CD14-positive monocyte (primary cell): ENCODE results near the gene SNX32. TPM values are rescaled to one million over a fixed set of nuclear protein-coding genes. Genes with fewer than 3 reads are reported as not detected.
A peak's percentile ranks its signal among the peaks of the same experiment; 100 is the strongest.

ENCODE experiments used
- DNase-seq, 3 donors: peaks; one replicate each; pipeline ENCODE4 v3.0.0-alpha.2; 2011 to 2022
- H2AFZ ChIP-seq: 2 replicates; pipeline ENCODE4 v1.6.0; 2012; ENCODE audit warnings: mild to moderate bottlenecking, low read depth, low read length, inconsistent platforms; ENCODE audit not compliant: insufficient read depth, poor library complexity, severe bottlenecking
- H3K27ac ChIP-seq, 2 donors: 1 replicate in 1 of 2; 2 replicates in 1 of 2; pipeline ENCODE4 v1.5.1; 2012 to 2013; ENCODE audit warnings: low read length in 2 of 2, control low read depth in 1 of 2, inconsistent platforms in 1 of 2, low read depth in 1 of 2, mild to moderate bottlenecking in 1 of 2
- H3K27me3 ChIP-seq, 2 donors: one replicate each; pipeline versions ENCODE4 v1.6.0 to v1.6.1; 2011 to 2013; ENCODE audit warnings: low read length in 2 of 2; ENCODE audit not compliant: control insufficient read depth in 2 of 2, insufficient read depth in 2 of 2
- H3K36me3 ChIP-seq, 2 donors: replicated peaks in 1 of 2; 1 replicate in 1 of 2; 2 replicates in 1 of 2; pipeline versions ENCODE4 v1.5.1 to v1.6.1; 2012 to 2013; ENCODE audit warnings: low read length in 2 of 2, control low read depth in 1 of 2, inconsistent platforms in 1 of 2, mild to moderate bottlenecking in 1 of 2; ENCODE audit not compliant: insufficient read depth in 2 of 2, control insufficient read depth in 1 of 2
- H3K4me1 ChIP-seq, 2 donors: 1 replicate in 1 of 2; 2 replicates in 1 of 2; pipeline versions ENCODE4 v1.5.1 to v1.6.1; 2012 to 2013; ENCODE audit warnings: low read length in 2 of 2, control low read depth in 1 of 2, inconsistent platforms in 1 of 2, mild to moderate bottlenecking in 1 of 2, moderate library complexity in 1 of 2; ENCODE audit not compliant: insufficient read depth in 2 of 2, control insufficient read depth in 1 of 2
- H3K4me2 ChIP-seq: replicated peaks from 2 replicates; pipeline ENCODE3; 2012; ENCODE audit warnings: low read length, moderate library complexity, mild to moderate bottlenecking; ENCODE audit not compliant: poor library complexity, severe bottlenecking; ENCODE audit errors: extremely low read depth
- H3K4me3 ChIP-seq, 3 experiments: fragments of 200-600 bp in 1 of 3; sonication (generic) in 1 of 3; replicated peaks in 1 of 3; 1 replicate in 2 of 3; 2 replicates in 1 of 3; pipeline ENCODE4 v1.5.1; 2011 to 2013; ENCODE audit warnings: low read length in 3 of 3, mild to moderate bottlenecking in 3 of 3, control low read depth in 2 of 3, low read depth in 2 of 3, inconsistent platforms in 1 of 3, moderate library complexity in 1 of 3
- H3K79me2 ChIP-seq: 2 replicates; pipeline ENCODE4 v1.6.0; 2012; ENCODE audit warnings: mild to moderate bottlenecking, control low read depth, inconsistent platforms, low read length, moderate library complexity; ENCODE audit not compliant: insufficient read depth
- H3K9ac ChIP-seq: 2 replicates; pipeline ENCODE4 v1.6.0; 2017; ENCODE audit warnings: low read length, mild to moderate bottlenecking; ENCODE audit not compliant: insufficient read depth, poor library complexity, severe bottlenecking
- H3K9me3 ChIP-seq, 2 donors: replicated peaks in 1 of 2; 1 replicate in 1 of 2; 2 replicates in 1 of 2; pipeline versions ENCODE4 v1.5.1 to v1.6.1; 2012 to 2013; ENCODE audit warnings: low read length in 2 of 2, control low read depth in 1 of 2; ENCODE audit not compliant: control insufficient read depth in 1 of 2, insufficient read depth in 1 of 2
- H4K20me1 ChIP-seq: 2 replicates; pipeline ENCODE4 v1.6.0; 2012; ENCODE audit warnings: mild to moderate bottlenecking, low read length, control low read depth, moderate library complexity; ENCODE audit not compliant: insufficient read depth
- H3K27ac Mint-ChIP-seq, 7 donors: one replicate each; pipeline ENCODE4 v1.8.0; 2020; ENCODE audit warnings: mild to moderate bottlenecking in 7 of 7, mixed read lengths in 7 of 7, moderate library complexity in 6 of 7, inconsistent platforms in 2 of 7
- H3K27me3 Mint-ChIP-seq, 3 donors: one replicate each; pipeline ENCODE4 v1.8.0; 2021 to 2022; ENCODE audit warnings: low read depth in 3 of 3, mild to moderate bottlenecking in 3 of 3, mixed read lengths in 3 of 3, moderate library complexity in 3 of 3, inconsistent platforms in 1 of 3
- H3K36me3 Mint-ChIP-seq, 2 donors: one replicate each; pipeline ENCODE4 v1.8.0; 2020; ENCODE audit warnings: mixed read lengths in 2 of 2, inconsistent platforms in 1 of 2, mild to moderate bottlenecking in 1 of 2
- H3K4me1 Mint-ChIP-seq: one replicate; pipeline ENCODE4 v1.8.0; 2020; ENCODE audit warnings: mild to moderate bottlenecking, mixed read lengths
- H3K4me3 Mint-ChIP-seq, 2 donors: one replicate each; pipeline ENCODE4 v1.8.0; 2020; ENCODE audit warnings: mild to moderate bottlenecking in 2 of 2, mixed read lengths in 2 of 2, moderate library complexity in 1 of 2
- H3K9me3 Mint-ChIP-seq, 7 donors: one replicate each; pipeline ENCODE4 v1.8.0; 2020 to 2022; ENCODE audit warnings: mixed read lengths in 7 of 7, mild to moderate bottlenecking in 6 of 7, moderate library complexity in 6 of 7, inconsistent platforms in 2 of 7
- CTCF ChIP-seq: fragments of 200-600 bp; IDR thresholded peaks from one replicate; pipeline ENCODE4 v1.8.0; 2022; ENCODE audit warnings: antibody characterized with exemption, mild to moderate bottlenecking
- WGBS: methylation state at CpG from one replicate; pipeline ENCODE4 v1.1.5; 2013; ENCODE audit warnings: missing lambda C conversion rate; ENCODE audit not compliant: insufficient coverage; 5-methylcytosine and 5-hydroxymethylcytosine counted together
- intact Hi-C, 2 donors: fragments of 100-400 bp; cut with micrococcal nuclease; formaldehyde crosslinking; loops; one replicate each; pipeline versions ENCODE4 v1.15.0 to v1.15.1; 2023
- polyA plus RNA-seq, 3 donors: library from polyadenylated mRNA; depleted of rRNA in 1 of 3; unstranded in 2 of 3; stranded (reverse) in 1 of 3; fragments of 300-500 nt in 2 of 3; fragments of >200 nt in 1 of 3; fragmentation: Illumina TruSeq in 2 of 3; gene quantifications; 1 replicate in 2 of 3; 2 replicates in 1 of 3; pipeline ENCODE4 v1.2.3, GENCODE V29; 2012 to 2021

Gene SNX32
- polyA plus RNA-seq, 3 donors: 0.07 to 0.40 (median 0.12) TPM

GRCh38 chr11:65786008-65786785, 47.6 kb upstream of the SNX32 start:
- peak in 2 of 3 donors; percentile 20 to 24 for DNase-seq
- peaks cover 29 to 84% of the 10 kb centered on the region in 2 donors for H3K27me3 ChIP-seq

More at GRCh38 chr11:65786008-65786785, 47.6 kb upstream of the SNX32 start:
- 10% methylated on average over 70 of the region's 74 CpGs for WGBS
- Histone ChIP-seq H3K36me3 (no peaks in the 10 kb centered on the region), H3K4me1 (peaks cover 23 to 33% of the 10 kb centered on the region in 2 donors), H3K4me3 (peak overlapping the region in 1 of 3 experiments; percentile 47), H4K20me1 (no peaks in the 10 kb centered on the region), H3K9ac (no peak overlapping the region), H3K79me2 (no peaks in the 10 kb centered on the region), H2AFZ (peak overlapping the region; percentile 35), H3K4me2 (peak overlapping the region; percentile 69), H3K27ac (no peak overlapping the region), H3K9me3 (peaks cover 0 to 22% of the 10 kb centered on the region in 2 donors)
- H3K4me3 Mint-ChIP-seq: peak overlapping the region in 1 of 2 donors; percentile 79
- H3K4me1 Mint-ChIP-seq: peaks cover 22% of the 10 kb centered on the region
- no peak for TF ChIP-seq CTCF
- H3K27ac Mint-ChIP-seq: peak overlapping the region in 1 of 7 donors; percentile 80
- intact Hi-C loops: no loop called here
- peaks cover 0 to 22% (median 8%) of the 10 kb centered on the region in 7 donors for H3K9me3 Mint-ChIP-seq
- peaks cover 3 to 19% of the 10 kb centered on the region in 2 donors for H3K36me3 Mint-ChIP-seq
- H3K27me3 Mint-ChIP-seq: peaks cover 58 to 87% (median 72%) of the 10 kb centered on the region in 3 donors
